Measurements from ENCODE around the gene IGSF5. TPM values are rescaled to one million over a fixed set of nuclear protein-coding genes. Genes with fewer than 3 reads are reported as not detected.

The IGSF5 gene
- total and polyA plus RNA-seq, 10 of the 15 experiments (the other 5 are each of a cell fraction or from before 2014, with no cell fraction given) = not detected

- Histone ChIP-seq H3K27me3 (replicated peaks in 1 of 2; ENCODE audit: control insufficient read depth in 2 of 2, insufficient read depth in 2 of 2, low read length in 1 of 2) (no peaks in the 10 kb centered on the region), H4K20me1 (ENCODE audit: control insufficient read depth, insufficient read depth) (no peaks in the 10 kb centered on the region), H3K27ac (ENCODE audit: control insufficient read depth, insufficient read depth) (no peak overlapping the region), H3K9ac (ENCODE audit: control insufficient read depth, insufficient read depth, low read length) (no peak overlapping the region), H3K4me2 (ENCODE audit: control insufficient read depth, insufficient read depth) (no peak overlapping the region), H3K9me3 (replicated peaks; ENCODE audit: control insufficient read depth, insufficient read depth, low read length) (no peaks in the 10 kb centered on the region; the same call in 2 of the 3 replicates), H3K36me3 (ENCODE audit: control insufficient read depth in 2 of 2, insufficient read depth in 2 of 2, low read length in 1 of 2) (no peaks in the 10 kb centered on the region), H3K4me3 (no peak overlapping the region), H3K4me1 (ENCODE audit: control insufficient read depth, insufficient read depth, low read length) (no peaks in the 10 kb centered on the region), H2AFZ (ENCODE audit: control insufficient read depth, low read depth, low read length) (no peak overlapping the region), H3K79me2 (ENCODE audit: control insufficient read depth, insufficient read depth, low read length) (no peaks in the 10 kb centered on the region)
- TF ChIP-seq HCFC1 (IDR thresholded peaks at IDR 0.05; ENCODE audit: low read length) (no peak), ZNF384 (IDR thresholded peaks at IDR 0.05; ENCODE audit: borderline replicate concordance, low read depth, low read length) (no peak), JUND (IDR thresholded peaks at IDR 0.05; ENCODE audit: low read depth, low read length) (no peak)
- ChIA-PET RAD21 (ENCODE audit: unreplicated experiment) (no interaction called here), SMC1A (ENCODE audit: uncharacterized antibody, unreplicated experiment) (no interaction called here), POLR2A (no interaction called here), CTCF (no interaction called here)
- FAIRE-seq (no peak), ATAC-seq (no peak), DNase-seq (ENCODE audit: low read depth, low spot score) (no peak)
- in situ Hi-C loops (cut with MboI) (no loop called here), intact Hi-C loops (cut with micrococcal nuclease; ENCODE audit: unreplicated experiment) (no loop called here)
- 32% methylated on average over 13 of the region's 13 CpGs for WGBS (ENCODE audit: insufficient coverage, insufficient replicate concordance, low lambda C conversion rate, missing lambda C conversion rate)
- no TSS peak for BruUV-seq (replicated peaks)
Observed at GRCh38 chr21:39730418-39731157, 14.4 kb upstream of the IGSF5 start.

DNA sequence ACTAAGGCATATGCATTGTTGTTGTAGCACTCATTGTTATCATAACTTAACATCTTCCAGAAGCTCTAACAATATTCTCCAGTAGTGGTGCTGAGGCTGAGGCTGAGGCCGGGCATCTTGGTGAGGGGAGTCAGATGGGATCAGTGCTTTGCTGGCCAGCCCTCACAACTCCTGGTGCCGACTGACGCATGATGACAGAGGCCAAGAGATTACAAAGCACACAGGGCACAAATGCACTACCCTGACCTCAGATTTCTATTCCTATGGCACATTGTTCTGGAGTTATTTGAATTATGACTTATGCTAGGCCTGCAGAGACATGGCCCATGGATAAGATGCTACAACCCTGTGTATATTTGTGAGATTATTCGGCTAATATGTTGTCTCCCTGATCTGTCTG lies 8.3 kb upstream of the IGSF5 start:
- Histone ChIP-seq H2AFZ (ENCODE audit: control insufficient read depth, low read depth, low read length) (no peak overlapping the region), H3K4me2 (ENCODE audit: control insufficient read depth, insufficient read depth) (no peak overlapping the region), H3K4me1 (ENCODE audit: control insufficient read depth, insufficient read depth, low read length) (no peaks in the 10 kb centered on the region), H3K4me3 (no peak overlapping the region), H3K27ac (ENCODE audit: control insufficient read depth, insufficient read depth) (no peak overlapping the region), H3K9ac (ENCODE audit: control insufficient read depth, insufficient read depth, low read length) (no peak overlapping the region), H3K36me3 (ENCODE audit: control insufficient read depth in 2 of 2, insufficient read depth in 2 of 2, low read length in 1 of 2) (no peaks in the 10 kb centered on the region), H3K27me3 (replicated peaks in 1 of 2; ENCODE audit: control insufficient read depth in 2 of 2, insufficient read depth in 2 of 2, low read length in 1 of 2) (no peaks in the 10 kb centered on the region), H3K9me3 (replicated peaks; ENCODE audit: control insufficient read depth, insufficient read depth, low read length) (no peaks in the 10 kb centered on the region; the same call in 2 of the 3 replicates), H3K79me2 (ENCODE audit: control insufficient read depth, insufficient read depth, low read length) (no peaks in the 10 kb centered on the region), H4K20me1 (ENCODE audit: control insufficient read depth, insufficient read depth) (no peaks in the 10 kb centered on the region)
- POLR2A ChIA-PET = no interaction called here
- no peak for DNase-seq (ENCODE audit: low read depth, low spot score)
- WGBS (ENCODE audit: insufficient coverage, insufficient replicate concordance, low lambda C conversion rate, missing lambda C conversion rate) = 44% methylated on average over 4 of the region's 4 CpGs
- in situ Hi-C loops (cut with MboI) (no loop called here), intact Hi-C loops (cut with micrococcal nuclease; ENCODE audit: unreplicated experiment) (no loop called here)
- no TSS peak for BruUV-seq (replicated peaks)
- RAD21 ChIA-PET (ENCODE audit: unreplicated experiment) = no interaction called here
- SMC1A ChIA-PET (ENCODE audit: uncharacterized antibody, unreplicated experiment) = no interaction called here
- CTCF ChIA-PET = no interaction called here
- FAIRE-seq = no peak
- TF ChIP-seq PAX5 (IDR thresholded peaks at IDR 0.05; ENCODE audit: borderline replicate concordance, low read depth, low read length) (no peak), MTA3 (IDR thresholded peaks at IDR 0.05; ENCODE audit: borderline replicate concordance, low read length) (no peak), SMC3 (IDR thresholded peaks at IDR 0.05; ENCODE audit: borderline replicate concordance, low read length) (no peak), ATF7 (IDR thresholded peaks at IDR 0.05; ENCODE audit: low read depth) (no peak), ZSCAN29 (IDR thresholded peaks at IDR 0.05) (no peak), CHD1 (IDR thresholded peaks at IDR 0.05; ENCODE audit: low read depth, low read length) (no peak), FOXK2 (IDR thresholded peaks at IDR 0.05) (no peak), ZNF207 (IDR thresholded peaks at IDR 0.05; ENCODE audit: borderline replicate concordance) (no peak), CHD4 (IDR thresholded peaks at IDR 0.05) (no peak), IRF5 (IDR thresholded peaks at IDR 0.05; ENCODE audit: borderline replicate concordance) (no peak), ZNF384 (IDR thresholded peaks at IDR 0.05; ENCODE audit: borderline replicate concordance, low read depth, low read length) (no peak)
- no peak for ATAC-seq

All from GM12878 (cell line).